ENCODE data around the gene RPL27A. TPM values are rescaled to one million over a fixed set of nuclear protein-coding genes. Genes with fewer than 3 reads are reported as not detected.

Gene RPL27A
- total and polyA plus RNA-seq, 2 donors (not counting 3 experiments of a cell fraction or from before 2014, with no cell fraction given) = 1,303 to 1,363 TPM

DNA sequence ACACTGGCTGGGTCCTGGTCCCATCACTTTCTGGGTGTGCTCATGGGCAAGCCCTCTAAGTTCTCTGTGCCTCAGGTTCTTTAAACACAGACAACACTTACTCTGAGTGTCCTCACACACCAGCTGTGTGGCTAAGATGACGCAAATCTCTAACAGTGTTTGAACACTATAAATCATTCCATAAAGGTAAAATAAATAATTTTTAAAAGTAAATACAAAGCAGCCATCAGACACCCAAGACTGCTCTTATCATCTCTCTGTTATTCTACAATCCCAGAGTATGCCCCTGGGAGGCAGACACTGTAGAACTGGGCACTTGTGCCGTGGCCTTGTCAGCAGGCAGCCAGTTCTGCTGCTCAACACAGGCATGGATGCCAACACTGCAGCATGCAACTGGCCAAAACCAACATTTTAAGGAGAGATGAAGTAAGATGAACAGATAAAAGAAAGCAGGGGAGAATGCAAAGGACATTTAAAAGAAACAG, 56.8 kb downstream of the RPL27A start:
- Histone ChIP-seq H3K4me2 (ENCODE audit: insufficient read depth, low read length) (no peak overlapping the region), H4K20me1 (replicated peaks; ENCODE audit: control insufficient read depth, extremely low read depth, insufficient read depth, low read length) (no peaks in the 10 kb centered on the region), H3K36me3 (ENCODE audit: control insufficient read depth in 2 of 2, extremely low read depth in 1 of 2, insufficient read depth in 2 of 2, low read length in 2 of 2) (no peaks in the 10 kb centered on the region), H3K4me3 (replicated peaks in 1 of 3; ENCODE audit: insufficient read depth in 1 of 3, low read depth in 1 of 3, low read length in 3 of 3) (no peak overlapping the region), H3K27ac (ENCODE audit: insufficient read depth, low read depth, low read length) (no peak overlapping the region), H3K79me2 (ENCODE audit: control insufficient read depth, insufficient read depth, low read length) (no peaks in the 10 kb centered on the region), H3K27me3 (ENCODE audit: control insufficient read depth in 2 of 2, insufficient read depth in 2 of 2, low read length in 2 of 2) (no peaks in the 10 kb centered on the region), H3K9me3 (replicated peaks; ENCODE audit: control insufficient read depth, insufficient read depth, low read length) (no peaks in the 10 kb centered on the region), H3K9me1 (replicated peaks; ENCODE audit: control insufficient read depth, extremely low read depth, insufficient read depth, low read length) (no peaks in the 10 kb centered on the region), H2AFZ (ENCODE audit: low read depth, low read length) (no peak overlapping the region), H3K4me1 (ENCODE audit: control insufficient read depth, extremely low read depth, insufficient read depth, low read length) (no peaks in the 10 kb centered on the region), H3K9ac (replicated peaks; ENCODE audit: extremely low read depth, insufficient read depth, low read length) (no peak overlapping the region)
- no peak for DNase-seq (ENCODE audit: low read depth, low spot score)
- ChIA-PET CTCF (no interaction called here), POLR2A (no interaction called here)
- no peak for FAIRE-seq
- intact Hi-C loops (cut with micrococcal nuclease) = no loop called here
- BruUV-seq (replicated peaks) = no TSS peak
- dilution Hi-C loops (cut with MboI; ENCODE audit: extremely low pct_ligation_motif_present, low sequenced_read_pairs) = no loop called here
- no peak for TF ChIP-seq POLR2A (IDR thresholded peaks at IDR 0.05; ENCODE audit: low read depth, low read length)
- no peak for TF ChIP-seq POLR2AphosphoS5 (IDR thresholded peaks at IDR 0.05; ENCODE audit: insufficient read depth, low read depth, low read length)
- TF ChIP-seq, protein P1, sequence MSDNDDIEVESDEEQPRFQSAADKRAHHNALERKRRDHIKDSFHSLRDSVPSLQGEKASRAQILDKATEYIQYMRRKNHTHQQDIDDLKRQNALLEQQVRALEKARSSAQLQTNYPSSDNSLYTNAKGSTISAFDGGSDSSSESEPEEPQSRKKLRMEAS (IDR thresholded peaks at IDR 0.05; ENCODE audit: insufficient read depth, insufficient read length) = no peak
- no peak for TF ChIP-seq MYC (IDR thresholded peaks at IDR 0.05; ENCODE audit: low read depth, low read length)
- no peak for TF ChIP-seq JUN (IDR thresholded peaks at IDR 0.05; ENCODE audit: borderline replicate concordance, insufficient read depth, insufficient read length, low read depth)
- no peak for TF ChIP-seq GATA2 (IDR thresholded peaks at IDR 0.05; ENCODE audit: insufficient read depth, insufficient read length, low read depth, low read length)
- TF ChIP-seq EZH2 (IDR thresholded peaks at IDR 0.05; ENCODE audit: borderline replicate concordance, low read depth, low read length, severe bottlenecking) = no peak
- TF ChIP-seq, protein P2, sequence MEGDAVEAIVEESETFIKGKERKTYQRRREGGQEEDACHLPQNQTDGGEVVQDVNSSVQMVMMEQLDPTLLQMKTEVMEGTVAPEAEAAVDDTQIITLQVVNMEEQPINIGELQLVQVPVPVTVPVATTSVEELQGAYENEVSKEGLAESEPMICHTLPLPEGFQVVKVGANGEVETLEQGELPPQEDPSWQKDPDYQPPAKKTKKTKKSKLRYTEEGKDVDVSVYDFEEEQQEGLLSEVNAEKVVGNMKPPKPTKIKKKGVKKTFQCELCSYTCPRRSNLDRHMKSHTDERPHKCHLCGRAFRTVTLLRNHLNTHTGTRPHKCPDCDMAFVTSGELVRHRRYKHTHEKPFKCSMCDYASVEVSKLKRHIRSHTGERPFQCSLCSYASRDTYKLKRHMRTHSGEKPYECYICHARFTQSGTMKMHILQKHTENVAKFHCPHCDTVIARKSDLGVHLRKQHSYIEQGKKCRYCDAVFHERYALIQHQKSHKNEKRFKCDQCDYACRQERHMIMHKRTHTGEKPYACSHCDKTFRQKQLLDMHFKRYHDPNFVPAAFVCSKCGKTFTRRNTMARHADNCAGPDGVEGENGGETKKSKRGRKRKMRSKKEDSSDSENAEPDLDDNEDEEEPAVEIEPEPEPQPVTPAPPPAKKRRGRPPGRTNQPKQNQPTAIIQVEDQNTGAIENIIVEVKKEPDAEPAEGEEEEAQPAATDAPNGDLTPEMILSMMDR (IDR thresholded peaks at IDR 0.05; ENCODE audit: extremely low read depth in 1 of 2, insufficient read depth in 1 of 2, low read depth in 1 of 2, low read length in 2 of 2) = no peak
- TF ChIP-seq FOS (IDR thresholded peaks at IDR 0.05; ENCODE audit: borderline replicate concordance, insufficient read depth, low read length) = no peak

Small RNAs within 50 kb of the gene (small RNA-seq; reads per million reads assigned to genes)
- gene SNORA3A (ENCODE audit: insufficient read depth, insufficient read length, low read depth, low replicate concordance) (not detected), gene SNORA3B (ENCODE audit: insufficient read depth, insufficient read length, low read depth, low replicate concordance) (12.3 reads per million, percentile 67 among the genes with 10 or more reads in this experiment)

Other genes with a start within 250 kb of the RPL27A start
- gene STK33, start 88.6 kb upstream of the RPL27A start, total RNA-seq = 1.6 and 3.4 TPM in 2 replicates
- gene STK33, start 88.6 kb upstream of the RPL27A start, polyA plus RNA-seq = 0.63 and 1.1 TPM in 2 replicates
- gene TRIM66, start 127 bp upstream of the RPL27A start, total RNA-seq = 8.6 and 11.7 TPM in 2 replicates
- gene TRIM66, start 127 bp upstream of the RPL27A start, polyA plus RNA-seq = 5.1 and 5.5 TPM in 2 replicates
- gene AKIP1, start 228.4 kb downstream of the RPL27A start, total RNA-seq = 21.9 and 23.4 TPM in 2 replicates
- gene AKIP1, start 228.4 kb downstream of the RPL27A start, polyA plus RNA-seq = 30.3 and 32.4 TPM in 2 replicates

All from endothelial cell of umbilical vein (primary cell).